Measurements from ENCODE around the gene SLC2A9. TPM values are rescaled to one million over a fixed set of nuclear protein-coding genes. Genes with fewer than 3 reads are reported as not detected.
A peak's percentile ranks its signal among the peaks of the same experiment; 100 is the strongest.

Gene SLC2A9
- total RNA-seq, 1 donor from 2014 or later = 21.7 TPM

DNA sequence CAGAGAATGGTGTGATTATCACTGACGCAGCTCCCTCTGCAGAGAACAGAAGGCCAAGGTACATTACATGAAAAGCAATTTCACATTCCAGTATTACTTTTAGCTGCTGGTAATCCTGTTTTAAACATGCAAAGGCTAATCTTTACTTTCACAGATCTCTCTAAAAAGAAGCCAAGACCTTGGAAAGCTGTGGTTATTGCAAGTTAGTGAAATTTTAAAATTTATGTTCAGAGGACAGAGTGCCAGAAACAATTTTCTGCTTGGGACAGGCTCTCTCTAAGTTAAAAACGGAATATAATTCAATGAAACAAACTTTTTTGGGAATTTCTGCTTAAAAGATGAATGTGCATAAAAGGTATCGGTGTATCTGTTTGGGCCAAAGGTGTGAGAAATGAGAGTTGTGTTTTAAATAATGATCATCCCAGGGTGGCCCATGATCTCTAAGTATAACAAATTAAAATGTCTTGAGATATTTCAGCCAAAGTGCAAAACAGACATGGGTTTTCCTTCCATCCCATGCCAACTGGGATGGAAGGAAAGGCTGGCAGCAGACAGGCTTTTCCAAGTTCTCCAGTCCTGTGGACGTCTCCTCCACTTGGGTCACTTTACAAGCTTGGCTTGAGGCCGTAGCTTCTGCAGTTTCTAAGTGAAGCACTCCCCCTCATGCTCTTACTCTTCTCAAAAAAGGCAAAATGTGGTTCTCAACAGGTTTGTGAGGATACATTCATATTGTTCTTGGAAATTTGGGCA, 121.8 kb downstream of the SLC2A9 start:
- ATAC-seq (no peak), DNase-seq (ENCODE audit: low spot score) (no peak)

DNA sequence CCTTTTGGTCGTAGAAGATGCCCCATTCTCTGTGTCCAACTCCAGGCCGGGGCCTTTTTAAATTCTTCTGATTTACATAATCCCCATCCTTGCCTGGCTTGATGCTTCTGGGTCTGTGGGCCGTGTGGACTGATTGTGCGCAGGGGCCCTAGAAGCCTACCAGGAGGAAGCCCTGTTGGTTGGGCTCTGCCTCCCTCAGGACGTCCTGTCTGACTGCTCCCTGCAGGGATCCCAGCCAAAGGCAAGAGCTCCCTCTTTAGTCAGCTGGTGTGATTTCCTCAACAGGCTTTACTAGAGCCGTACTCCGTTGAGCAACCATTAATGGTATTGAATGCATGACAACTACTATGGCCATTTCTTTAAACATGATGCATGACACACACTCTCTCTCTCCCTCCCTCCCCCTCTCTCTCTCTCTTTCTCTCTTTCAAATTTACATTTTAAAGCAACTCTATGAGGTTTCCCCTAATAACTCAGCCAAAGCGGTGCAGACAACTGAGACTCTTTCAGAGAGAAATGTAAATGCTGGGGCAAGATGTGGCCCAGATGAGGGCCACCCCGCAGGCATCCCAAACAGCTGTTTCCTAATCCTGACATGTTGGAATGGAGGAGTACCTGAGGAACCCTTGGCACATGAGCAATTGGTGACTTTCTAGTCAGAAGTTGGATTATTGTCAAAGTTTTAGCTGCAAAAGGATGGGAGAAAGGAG, 122.5 kb downstream of the SLC2A9 start:
- DNase-seq (ENCODE audit: low spot score) (no peak), ATAC-seq (peak; percentile 51)

DNA sequence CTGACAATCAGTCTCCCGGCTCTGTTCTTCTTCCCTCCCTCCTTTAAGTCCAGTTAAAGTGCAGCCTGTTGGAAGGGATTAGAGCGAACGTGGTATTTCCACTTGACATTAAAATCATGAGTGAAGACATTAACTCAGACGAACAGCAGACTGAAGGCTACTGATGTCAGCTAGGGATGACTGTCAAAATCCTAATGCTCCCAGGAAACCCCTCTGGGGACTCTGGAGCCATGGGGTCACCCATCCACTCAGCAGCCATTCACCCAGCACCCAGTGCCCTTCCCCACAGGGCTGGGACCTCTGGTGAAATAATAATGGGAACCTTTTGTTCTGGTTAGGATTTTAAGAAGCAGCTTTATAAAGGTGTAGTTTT, 126.0 kb downstream of the SLC2A9 start:
- DNase-seq (ENCODE audit: low spot score) (no peak), ATAC-seq (no peak)

DNA sequence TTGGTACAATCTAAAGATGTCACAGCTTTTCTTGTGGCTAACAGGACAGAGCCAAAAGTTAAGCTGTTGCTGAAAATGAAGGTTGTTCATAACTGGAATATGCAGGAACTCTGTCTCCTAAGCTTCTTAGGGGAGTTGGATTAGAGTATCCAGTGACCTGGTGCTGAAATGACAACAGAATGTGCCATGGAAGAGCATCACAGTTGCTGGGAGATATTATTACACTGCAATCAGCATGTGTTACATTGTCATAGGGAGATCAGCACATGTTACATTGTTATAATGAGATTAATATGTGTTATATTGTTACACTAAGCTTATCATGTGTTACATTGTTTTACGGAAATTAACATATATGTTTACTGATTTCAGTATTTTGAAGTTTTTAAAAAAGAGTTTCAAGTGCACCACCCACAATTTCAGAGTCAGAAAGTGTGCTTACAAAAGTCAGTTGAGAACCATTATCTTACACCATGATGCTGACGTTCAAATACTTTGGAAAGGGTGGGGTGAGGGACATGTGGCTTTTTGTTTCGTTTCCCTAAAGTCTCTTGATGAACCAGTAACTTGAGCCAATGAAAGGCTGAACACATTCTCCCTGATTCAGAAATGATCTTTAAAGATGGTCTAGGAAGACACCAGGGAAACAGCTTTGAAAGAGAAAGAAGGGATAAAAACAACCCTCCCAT, 126.5 kb downstream of the SLC2A9 start:
- no peak for DNase-seq (ENCODE audit: low spot score)

DNA sequence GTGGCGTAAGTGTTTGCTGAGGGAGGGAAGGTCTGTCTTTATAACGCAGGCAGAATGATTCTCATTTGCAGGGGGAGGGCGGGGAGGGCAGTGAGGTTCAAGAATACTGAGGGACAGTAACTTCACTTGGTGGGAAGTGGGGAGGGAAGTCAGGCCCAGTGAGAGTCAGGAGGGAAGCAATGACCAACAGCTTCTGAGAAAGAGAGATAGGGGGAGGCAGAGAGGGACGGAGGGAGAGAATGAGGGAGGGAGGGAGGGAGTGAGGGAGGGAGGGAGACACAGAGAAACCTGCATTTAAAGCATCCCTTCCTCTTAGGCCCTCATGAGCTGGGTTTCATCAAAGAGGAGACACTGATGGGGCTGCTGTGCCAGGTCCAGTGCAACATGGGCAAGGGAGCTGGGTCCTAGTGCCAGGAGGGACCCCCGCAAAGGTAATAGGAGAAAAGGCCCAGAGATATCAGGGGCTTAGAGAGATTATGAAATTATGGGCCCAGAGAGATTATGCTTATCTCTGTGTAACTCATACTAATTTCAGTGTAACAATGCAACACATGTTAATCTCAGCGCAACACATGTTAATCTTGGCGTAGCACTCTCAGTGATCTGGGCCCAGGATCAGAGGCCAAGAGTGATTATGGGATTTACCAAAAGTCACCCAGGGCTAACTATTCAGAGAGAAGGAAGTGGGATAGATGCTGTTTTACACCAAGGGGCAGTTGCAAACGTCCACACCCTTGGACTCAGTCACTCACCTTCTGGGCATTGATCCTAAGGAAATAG, 127.8 kb downstream of the SLC2A9 start:
- DNase-seq (ENCODE audit: low spot score) = no peak
- ATAC-seq = no peak

More for the DNA sequence above, 126.5 kb downstream of the SLC2A9 start:
- no peak for ATAC-seq

DNA sequence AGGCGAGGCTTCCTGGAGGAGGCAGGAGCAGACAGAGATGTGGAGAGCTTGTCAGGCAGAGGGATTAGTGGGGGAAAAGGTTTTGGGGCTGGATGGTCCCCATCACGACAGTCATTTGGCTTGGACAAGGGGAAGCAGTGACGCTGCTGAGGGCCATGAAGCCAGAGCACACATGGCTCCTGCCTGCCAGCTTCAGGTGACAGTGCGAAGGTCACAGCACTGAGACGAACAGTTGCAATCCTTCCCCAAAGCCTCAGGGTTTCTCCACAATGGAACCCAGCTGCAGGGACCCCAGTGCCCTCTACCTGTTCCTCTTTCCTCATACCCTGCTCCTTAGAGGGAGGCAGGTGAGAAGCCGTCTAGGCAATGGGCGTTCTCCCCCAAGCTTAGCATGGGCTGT, 129.6 kb downstream of the SLC2A9 start:
- ATAC-seq (no peak), DNase-seq (ENCODE audit: low spot score) (no peak)

DNA sequence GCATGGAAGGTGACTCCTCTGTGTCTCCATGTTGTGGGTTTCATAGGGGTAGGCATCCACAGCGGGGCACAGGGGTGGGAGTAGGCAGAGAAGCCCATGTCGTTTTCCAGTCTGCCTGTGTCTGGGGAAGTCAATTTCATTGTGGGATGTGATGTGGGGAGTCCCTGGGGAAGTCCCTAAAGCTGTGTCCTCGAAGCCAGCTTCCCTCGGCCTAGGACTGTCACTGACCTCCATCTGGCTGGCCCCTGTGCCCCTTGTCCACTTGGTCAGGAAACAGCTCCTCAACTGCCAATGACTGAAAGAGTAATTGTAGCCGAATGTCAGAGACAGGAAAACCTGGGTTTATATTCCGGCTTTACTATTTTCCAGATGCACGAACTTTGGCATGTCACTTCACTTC, 130.2 kb downstream of the SLC2A9 start:
- ATAC-seq = no peak

DNA sequence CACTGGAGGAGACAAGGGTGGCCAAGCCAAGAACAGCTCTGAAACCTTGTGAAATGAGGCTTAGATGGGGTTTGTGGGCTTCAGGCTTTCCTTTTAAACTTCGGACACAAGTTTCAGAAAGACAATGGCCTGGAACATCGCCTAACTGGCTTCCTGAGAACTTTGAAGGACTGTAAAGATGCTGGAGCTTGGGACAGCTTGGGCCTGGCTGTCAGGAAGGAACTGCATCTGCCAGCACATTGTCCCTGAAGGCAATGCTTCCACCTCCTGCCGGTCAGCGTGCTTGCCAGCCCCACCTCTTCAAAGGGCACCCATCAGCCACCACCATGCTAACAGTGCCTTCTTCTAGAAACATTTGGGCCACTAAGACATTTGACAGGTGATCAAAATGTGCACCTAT, 132.0 kb downstream of the SLC2A9 start:
- DNase-seq (ENCODE audit: low spot score) (no peak), ATAC-seq (no peak)

More for the DNA sequence above, 130.2 kb downstream of the SLC2A9 start:
- DNase-seq (ENCODE audit: low spot score) = no peak

DNA sequence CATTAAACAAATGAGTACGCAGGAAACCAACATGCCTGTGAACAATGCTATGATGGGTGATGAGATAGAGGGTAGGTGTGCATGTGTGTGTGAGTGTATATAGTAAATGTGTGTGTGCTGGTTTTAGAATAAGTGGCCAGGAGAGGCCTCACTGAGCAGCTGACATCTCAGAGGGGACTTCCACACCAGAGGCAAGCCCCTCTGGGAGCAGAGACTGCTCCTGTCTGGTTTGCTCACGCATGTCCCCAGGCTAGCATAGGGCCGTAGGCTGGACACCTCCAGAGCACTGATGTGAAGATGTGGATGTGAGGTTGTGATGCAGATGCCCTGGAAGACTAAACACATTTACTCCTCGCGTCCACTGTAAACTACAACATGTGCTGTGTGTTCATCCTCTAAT, 135.3 kb downstream of the SLC2A9 start:
- DNase-seq (ENCODE audit: low spot score) (no peak), ATAC-seq (no peak)

DNA sequence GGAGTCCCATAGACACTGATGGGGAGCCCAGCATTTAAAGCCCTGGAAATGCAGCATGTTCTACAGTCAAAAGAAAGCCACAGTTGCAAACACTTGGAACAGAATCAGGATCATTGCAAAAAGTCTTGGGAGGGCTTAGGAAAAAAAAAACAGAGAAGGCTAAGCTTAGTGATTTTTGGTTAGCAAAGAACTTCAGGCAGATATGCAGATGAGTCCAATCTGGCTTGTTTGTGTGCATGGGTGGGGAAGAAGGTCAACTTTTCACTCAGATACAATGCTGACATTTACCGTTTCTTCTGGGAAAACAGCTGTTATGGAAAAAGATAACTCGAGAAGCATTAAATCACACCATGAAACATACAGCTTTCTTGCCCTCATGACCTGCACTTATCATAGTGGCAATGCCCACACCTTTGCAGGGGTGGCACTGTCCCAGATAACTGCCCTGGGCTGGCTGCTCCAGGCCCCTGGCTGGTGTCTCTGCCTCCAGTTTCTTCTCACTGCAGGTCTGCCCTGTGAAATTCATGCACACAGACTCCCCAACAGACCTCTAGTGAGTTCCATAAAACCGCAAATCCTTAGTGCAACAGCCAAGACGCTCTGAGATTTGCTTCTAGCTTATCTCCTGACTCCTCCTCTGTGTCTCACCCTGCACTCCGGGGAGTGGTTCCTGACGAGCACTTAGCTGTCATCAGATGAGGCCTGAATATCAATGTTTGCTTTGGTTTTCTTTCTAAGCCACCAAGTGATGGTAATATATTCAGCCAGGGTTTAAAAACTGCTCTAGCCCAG, 140.7 kb downstream of the SLC2A9 start:
- ATAC-seq = no peak
- DNase-seq (ENCODE audit: low spot score) = no peak

DNA sequence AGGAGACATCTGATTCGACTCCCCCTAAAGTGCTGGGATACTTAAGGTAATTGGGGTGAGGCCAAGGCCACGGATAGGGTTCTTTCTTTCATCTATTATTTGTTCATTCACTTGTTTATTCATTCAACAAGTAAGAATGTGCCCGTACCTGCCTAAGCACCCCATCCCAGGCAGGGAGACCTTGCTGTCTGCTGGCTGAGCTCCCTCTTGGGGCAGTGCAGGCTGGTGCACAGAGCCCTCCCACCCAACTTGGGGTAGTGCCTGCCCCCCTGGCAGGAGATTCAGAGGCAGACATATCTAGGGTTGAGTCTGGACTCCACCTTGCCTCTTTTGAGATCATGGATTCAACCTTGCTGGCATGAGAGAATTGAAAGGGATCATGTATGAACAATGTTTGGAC, 144.2 kb downstream of the SLC2A9 start:
- no peak for ATAC-seq
- DNase-seq (ENCODE audit: low spot score) = no peak

DNA sequence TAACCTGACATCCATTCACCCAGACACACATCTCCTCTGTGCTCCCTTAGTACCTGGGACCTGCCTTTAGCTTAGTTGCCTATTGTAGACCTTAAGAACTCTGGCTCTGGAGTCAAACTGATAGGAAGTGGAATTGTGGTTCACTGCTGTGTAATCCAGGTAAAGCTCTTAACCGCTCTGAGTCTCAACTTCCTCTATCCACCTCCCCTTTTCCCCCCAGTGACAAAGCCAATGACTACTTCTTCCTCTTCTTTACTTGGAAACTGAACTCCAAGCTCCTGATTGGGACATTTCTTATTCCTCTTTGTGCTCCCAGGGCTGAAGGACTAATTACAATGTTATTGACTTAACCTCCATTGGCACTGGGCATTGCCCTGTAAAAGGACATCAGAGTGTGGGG, 145.8 kb downstream of the SLC2A9 start:
- ATAC-seq (no peak), DNase-seq (ENCODE audit: low spot score) (no peak)

DNA sequence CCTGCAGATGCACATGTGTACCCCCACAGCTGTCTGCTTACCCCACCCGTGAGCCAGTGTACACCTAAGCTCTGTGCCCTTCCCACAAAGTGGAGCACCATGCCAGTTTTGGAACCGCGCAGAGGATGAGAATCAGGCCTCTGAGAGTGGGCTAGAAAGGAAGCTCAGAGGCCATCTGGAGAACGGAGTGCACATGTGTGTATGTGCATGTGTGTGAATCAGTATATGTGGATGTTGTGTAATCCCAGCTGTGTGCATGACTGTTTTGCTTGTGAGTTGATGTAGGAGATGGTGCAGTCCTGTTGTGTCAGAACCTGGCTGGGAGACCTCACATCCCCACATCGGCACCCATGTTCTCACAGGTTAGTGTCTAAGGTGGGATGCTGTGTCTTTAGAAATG, 146.9 kb downstream of the SLC2A9 start:
- DNase-seq (ENCODE audit: low spot score) = no peak
- no peak for ATAC-seq

DNA sequence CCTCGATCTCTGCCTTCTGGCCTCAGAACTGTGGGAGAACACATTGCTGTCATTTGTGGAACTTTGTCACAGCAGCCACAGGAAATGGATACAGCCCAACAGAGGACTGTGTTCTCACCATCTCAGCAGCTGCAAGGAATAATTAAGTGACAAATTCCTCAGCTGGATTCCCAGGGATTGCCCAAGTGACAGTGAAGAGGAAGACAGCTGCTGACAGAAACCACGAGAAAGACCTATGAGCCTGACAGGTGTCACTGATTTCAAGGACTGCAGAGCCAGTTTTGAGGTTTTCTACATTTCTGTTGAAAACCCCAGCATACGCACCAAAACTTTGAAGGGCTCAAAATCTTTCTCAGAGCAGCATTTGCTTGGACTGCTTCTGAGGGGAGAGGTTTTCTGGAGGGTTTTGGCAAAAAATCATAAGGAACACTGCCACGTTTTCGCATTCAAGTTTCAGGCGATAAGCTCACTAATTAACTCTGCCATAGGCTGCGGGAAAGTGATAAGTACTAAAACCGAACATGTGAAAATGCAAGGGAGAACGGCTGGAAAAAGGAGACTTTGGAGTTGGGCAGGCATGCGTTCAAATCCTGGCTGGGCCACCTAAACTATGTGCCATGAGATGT, 151.0 kb downstream of the SLC2A9 start:
- no peak for DNase-seq (ENCODE audit: low spot score)
- ATAC-seq = no peak

DNA sequence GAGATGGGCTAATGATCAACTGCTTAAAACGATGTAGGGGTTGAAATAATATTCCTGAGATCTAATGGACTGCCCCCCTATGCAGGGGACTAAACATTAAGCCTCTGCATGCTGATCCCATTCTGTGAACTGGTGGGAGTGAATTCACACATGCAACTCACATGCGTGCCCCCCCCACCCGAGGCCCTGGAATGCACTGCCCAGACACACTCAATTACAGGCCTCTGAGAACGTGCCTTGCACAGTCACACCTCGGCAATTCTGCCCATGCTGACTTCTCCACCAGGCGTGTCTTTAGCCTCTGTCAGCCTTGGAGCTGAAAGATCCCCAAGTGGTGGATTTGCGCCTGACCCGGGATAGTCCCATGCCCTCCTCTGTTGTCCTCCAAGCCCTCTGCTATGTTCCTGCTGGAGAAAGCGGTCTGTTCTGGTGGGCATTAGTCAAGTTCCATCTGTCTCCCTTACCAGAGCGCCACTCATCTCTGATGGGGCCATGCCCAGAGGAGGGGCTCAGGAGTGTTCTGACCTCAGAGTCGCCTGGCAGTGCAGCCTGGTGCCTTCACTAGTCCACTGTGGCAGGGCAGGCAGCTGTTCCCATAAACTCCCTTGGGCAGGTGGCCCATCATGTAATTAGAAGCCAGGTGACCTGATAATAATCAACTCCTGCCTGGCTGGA, 153.4 kb downstream of the SLC2A9 start:
- DNase-seq (ENCODE audit: low spot score) = no peak

DNA sequence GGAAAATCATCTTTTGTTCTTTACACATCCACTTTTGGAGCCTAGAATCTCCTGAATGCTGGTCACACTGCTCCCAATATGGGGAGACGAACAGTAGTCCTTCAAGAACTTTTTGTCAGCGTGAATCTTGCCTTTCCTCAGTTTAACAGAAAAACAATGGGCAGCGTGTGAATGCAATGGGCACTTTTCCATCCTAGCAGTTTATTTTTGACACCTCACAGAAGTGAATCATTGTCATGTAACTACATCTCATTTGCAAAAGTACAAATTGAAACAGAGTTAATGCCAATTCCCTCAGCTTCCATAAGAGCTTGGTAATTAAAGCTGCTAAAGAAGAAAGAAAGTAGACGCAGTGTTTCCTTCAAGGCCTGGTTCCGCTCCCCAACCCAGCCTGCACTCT, 154.4 kb downstream of the SLC2A9 start:
- DNase-seq (ENCODE audit: low spot score) (no peak), ATAC-seq (no peak)

More for the DNA sequence above, 153.4 kb downstream of the SLC2A9 start:
- no peak for ATAC-seq

DNA sequence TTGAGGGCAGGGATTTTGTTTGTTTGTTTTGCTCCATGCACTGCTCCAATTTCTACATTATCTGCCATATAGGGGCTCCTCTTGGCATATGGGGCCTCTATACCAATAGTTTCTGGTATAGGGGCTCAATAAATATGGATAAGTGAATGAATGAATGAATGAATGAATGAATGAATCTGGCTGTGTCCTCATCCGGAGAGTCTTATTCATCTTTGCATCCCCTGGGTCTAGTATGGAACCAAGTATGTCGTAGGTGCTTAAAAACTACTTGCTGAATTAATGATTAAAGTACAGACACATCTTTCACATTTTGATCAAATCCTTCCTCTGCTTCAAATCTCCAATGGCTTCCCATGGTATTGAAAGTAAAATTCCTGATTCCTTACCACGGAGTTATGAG, 159.7 kb downstream of the SLC2A9 start:
- DNase-seq (ENCODE audit: low spot score) = no peak
- ATAC-seq = no peak

DNA sequence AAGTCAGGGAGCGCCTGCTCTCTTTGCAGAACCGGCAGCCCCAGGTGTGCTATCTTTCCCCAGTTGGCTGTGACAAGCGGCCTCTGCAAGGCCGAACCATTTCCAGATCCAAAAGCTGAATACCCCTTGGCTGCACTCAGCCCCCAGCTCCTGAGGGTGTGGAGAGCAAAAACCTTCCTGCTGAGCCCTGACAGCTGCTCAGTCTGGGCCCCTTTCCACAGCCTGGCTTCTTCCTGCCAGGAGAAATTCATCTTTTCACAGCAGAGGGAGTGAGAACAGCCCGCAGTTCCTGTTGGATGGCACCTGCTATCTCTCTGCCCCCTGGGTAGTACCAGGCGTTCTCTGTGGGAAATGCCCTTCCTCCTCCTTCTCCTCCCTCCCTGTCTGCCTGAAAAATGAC, 161.5 kb downstream of the SLC2A9 start:
- ATAC-seq (no peak), DNase-seq (ENCODE audit: low spot score) (no peak)

DNA sequence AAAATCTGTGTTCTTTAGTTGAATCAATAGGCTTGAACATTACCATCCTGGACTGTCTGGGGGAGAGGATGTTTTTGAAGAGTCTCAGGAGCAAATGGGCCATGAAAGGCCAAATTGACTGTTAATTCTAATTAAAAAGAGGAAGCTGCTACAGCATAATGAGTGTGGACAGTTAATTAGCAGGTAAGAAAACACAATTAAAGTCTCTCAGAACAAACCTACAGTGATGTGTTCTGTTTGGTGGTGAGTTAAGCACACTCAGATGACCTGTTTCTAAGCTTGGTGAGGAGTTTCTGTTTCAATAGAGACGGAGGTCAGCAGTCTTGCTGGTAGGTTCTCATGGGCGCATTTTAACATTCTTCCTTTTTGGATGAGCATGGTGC, 171.8 kb downstream of the SLC2A9 start:
- no peak for DNase-seq (ENCODE audit: low spot score)

More for the DNA sequence above, 171.8 kb downstream of the SLC2A9 start:
- no peak for ATAC-seq
